ENCODE results near the gene KIRREL3.

DNA sequence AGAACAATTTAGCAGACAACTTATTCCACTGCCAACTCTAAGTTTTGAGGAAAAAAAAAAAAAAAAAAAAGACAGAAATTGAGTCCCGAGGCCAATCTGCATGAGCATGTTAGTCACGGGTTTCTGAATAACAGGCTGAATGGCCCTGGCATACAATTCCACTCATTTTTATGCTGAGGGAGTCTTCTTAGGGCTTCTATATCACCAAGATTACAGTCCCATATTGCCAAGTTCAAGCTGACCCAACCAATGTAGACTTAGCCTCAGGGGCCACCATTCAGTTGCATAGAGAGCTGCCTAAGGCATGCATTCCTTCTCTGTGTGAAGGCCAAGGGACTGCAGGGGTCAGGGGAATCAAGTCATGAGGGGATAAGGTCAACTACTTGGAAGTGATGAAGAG is 27.5 kb downstream of the KIRREL3 start:
- no peak for TF ChIP-seq RCOR1 (IDR thresholded peaks at IDR 0.05; ENCODE audit: borderline replicate concordance in 1 of 2, low read depth in 2 of 2, low read length in 2 of 2)
- TF ChIP-seq, protein P1, sequence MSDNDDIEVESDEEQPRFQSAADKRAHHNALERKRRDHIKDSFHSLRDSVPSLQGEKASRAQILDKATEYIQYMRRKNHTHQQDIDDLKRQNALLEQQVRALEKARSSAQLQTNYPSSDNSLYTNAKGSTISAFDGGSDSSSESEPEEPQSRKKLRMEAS (CRISPR knock-in tag; IDR thresholded peaks at IDR 0.05): no peak
- no peak for TF ChIP-seq FOXK1 (CRISPR knock-in tag; IDR thresholded peaks at IDR 0.05; ENCODE audit: borderline replicate concordance)
- TF ChIP-seq PTBP1 (IDR thresholded peaks at IDR 0.05; ENCODE audit: low read depth, low read length): no peak
- TF ChIP-seq, protein P2, sequence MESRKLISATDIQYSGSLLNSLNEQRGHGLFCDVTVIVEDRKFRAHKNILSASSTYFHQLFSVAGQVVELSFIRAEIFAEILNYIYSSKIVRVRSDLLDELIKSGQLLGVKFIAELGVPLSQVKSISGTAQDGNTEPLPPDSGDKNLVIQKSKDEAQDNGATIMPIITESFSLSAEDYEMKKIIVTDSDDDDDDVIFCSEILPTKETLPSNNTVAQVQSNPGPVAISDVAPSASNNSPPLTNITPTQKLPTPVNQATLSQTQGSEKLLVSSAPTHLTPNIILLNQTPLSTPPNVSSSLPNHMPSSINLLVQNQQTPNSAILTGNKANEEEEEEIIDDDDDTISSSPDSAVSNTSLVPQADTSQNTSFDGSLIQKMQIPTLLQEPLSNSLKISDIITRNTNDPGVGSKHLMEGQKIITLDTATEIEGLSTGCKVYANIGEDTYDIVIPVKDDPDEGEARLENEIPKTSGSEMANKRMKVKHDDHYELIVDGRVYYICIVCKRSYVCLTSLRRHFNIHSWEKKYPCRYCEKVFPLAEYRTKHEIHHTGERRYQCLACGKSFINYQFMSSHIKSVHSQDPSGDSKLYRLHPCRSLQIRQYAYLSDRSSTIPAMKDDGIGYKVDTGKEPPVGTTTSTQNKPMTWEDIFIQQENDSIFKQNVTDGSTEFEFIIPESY (CRISPR knock-in tag; IDR thresholded peaks at IDR 0.05): no peak
- no peak for TF ChIP-seq HMGN3 (IDR thresholded peaks at IDR 0.05; ENCODE audit: borderline replicate concordance, extremely low read depth, insufficient read length, low read depth, low read length)

Measured in K562 (cell line).